Upper lobe of left lung (tissue), 4 donors: ENCODE data around the gene C2.

Source experiments
- EP300 ChIP-seq, 4 donors: sonication (generic); formaldehyde crosslinking; IDR thresholded peaks; one replicate each; pipeline ENCODE4 v1.5.1; 2017; ENCODE audit warnings: antibody characterized with exemption in 4 of 4, control low read depth in 2 of 4
- POLR2A ChIP-seq, 4 donors: fragments of 450-650 bp; IDR thresholded peaks; one replicate each; pipeline ENCODE4 v1.5.1; 2016 to 2017; ENCODE audit warnings: antibody characterized with exemption in 4 of 4, mild to moderate bottlenecking in 2 of 4
- TF ChIP-seq, protein P1 (sequence below), 6 experiments: fragments of 450-650 bp in 4 of 6; fragments of 200-600 bp in 2 of 6; sonication (generic) in 2 of 6; IDR thresholded peaks; one replicate each; pipeline ENCODE4 v1.5.1; 2016 to 2019; ENCODE audit warnings: antibody characterized with exemption in 6 of 6

DNA sequence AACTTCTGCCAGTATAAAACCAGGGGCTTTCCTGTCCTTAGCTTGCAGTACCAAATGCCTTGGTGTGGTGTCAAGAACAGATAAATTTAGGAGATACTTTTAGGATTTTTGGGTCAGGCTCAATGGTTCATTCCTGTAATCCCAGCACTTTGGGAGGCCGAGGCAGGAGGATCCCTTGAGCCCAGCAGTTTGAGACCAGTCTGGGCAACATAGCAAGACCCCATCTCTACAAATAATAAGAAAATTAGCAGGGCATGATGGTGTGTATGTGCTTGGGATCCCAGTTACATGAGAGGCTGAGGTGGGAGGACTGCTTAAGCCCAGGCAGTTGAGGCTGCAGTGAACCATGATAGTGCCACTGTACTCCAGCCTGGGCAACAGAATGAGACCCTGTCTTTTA lies 22.5 kb upstream of the C2 start:
- TF ChIP-seq POLR2A (IDR thresholded peaks at IDR 0.05) (no peak), EP300 (IDR thresholded peaks at IDR 0.05) (no peak)
- TF ChIP-seq, protein P1, sequence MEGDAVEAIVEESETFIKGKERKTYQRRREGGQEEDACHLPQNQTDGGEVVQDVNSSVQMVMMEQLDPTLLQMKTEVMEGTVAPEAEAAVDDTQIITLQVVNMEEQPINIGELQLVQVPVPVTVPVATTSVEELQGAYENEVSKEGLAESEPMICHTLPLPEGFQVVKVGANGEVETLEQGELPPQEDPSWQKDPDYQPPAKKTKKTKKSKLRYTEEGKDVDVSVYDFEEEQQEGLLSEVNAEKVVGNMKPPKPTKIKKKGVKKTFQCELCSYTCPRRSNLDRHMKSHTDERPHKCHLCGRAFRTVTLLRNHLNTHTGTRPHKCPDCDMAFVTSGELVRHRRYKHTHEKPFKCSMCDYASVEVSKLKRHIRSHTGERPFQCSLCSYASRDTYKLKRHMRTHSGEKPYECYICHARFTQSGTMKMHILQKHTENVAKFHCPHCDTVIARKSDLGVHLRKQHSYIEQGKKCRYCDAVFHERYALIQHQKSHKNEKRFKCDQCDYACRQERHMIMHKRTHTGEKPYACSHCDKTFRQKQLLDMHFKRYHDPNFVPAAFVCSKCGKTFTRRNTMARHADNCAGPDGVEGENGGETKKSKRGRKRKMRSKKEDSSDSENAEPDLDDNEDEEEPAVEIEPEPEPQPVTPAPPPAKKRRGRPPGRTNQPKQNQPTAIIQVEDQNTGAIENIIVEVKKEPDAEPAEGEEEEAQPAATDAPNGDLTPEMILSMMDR (IDR thresholded peaks at IDR 0.05): no peak
